22Rv1 (cell line): ENCODE results near the gene ABCA9.

Source experiments
- CTCF ChIP-seq: fragments of 450-650 bp; IDR thresholded peaks from 2 replicates; pipeline ENCODE4 v1.5.1; 2017; ENCODE audit warnings: mild to moderate bottlenecking
- ZFX ChIP-seq: fragments of 450-650 bp; IDR thresholded peaks from 2 replicates; pipeline ENCODE4 v1.6.1; 2017; ENCODE audit warnings: antibody characterized with exemption, borderline replicate concordance

- TF ChIP-seq CTCF (no peak), ZFX (no peak)
Measured at GRCh38 chr17:68942389-68942788, 118.3 kb downstream of the ABCA9 start.
